Gastrocnemius medialis (tissue), 4 donors: ENCODE data around the gene CA4.
"Not testable (repeated sequence)": the region's sequence is repeated elsewhere in the genome, so short reads cannot be mapped to it uniquely, and the experiment has no call there.

Experiments used
- CTCF ChIP-seq, 5 experiments: fragments of 450-650 bp in 3 of 5; fragments of 200-600 bp in 2 of 5; sonication (generic) in 2 of 5; IDR thresholded peaks in 4 of 5; conservative IDR thresholded peaks in 1 of 5; 1 replicate in 4 of 5; 2 replicates in 1 of 5; pipeline ENCODE4 v1.5.1; 2016 to 2019; ENCODE audit warnings: antibody characterized with exemption in 5 of 5, mild to moderate bottlenecking in 3 of 5, moderate library complexity in 3 of 5
- POLR2A ChIP-seq, 2 donors: fragments of 450-650 bp; IDR thresholded peaks; one replicate each; pipeline ENCODE4 v1.6.1; 2017; ENCODE audit warnings: antibody characterized with exemption in 2 of 2, mild to moderate bottlenecking in 2 of 2, moderate library complexity in 2 of 2

GRCh38 chr17:60174767-60175166 is 25.0 kb downstream of the CA4 start:
- peak; percentile 10 to 35 (median 13) for TF ChIP-seq CTCF (IDR thresholded peaks at IDR 0.05 in 4 of 5, conservative IDR thresholded peaks at IDR 0.05 in 1 of 5)
- TF ChIP-seq POLR2A (IDR thresholded peaks at IDR 0.05) = not testable (repeated sequence)
